Naive thymus-derived CD8-positive, alpha-beta T cell (primary cell): Measurements from ENCODE around the gene TDRD10. TPM values are rescaled to one million over a fixed set of nuclear protein-coding genes. Genes with fewer than 3 reads are reported as not detected.

Source experiments
- ATAC-seq, 2 donors: fragments of 150-1000 bp; cut with Tn5 transposase in 1 of 2; sonication (Bioruptor Pico), chemical (Tn5 transposase) in 1 of 2; 1 replicate in 1 of 2; 2 replicates in 1 of 2; pipeline ENCODE4 v1.10.0; 2021; ENCODE audit warnings: mild to moderate bottlenecking in 2 of 2, moderate library complexity in 2 of 2
- POLR2A ChIA-PET: fragments of 350-600 bp; sonication (Branson Sonifier 250); formaldehyde crosslinking; loops from one replicate; lab custom pipeline; 2021; ENCODE audit warnings: antibody characterized with exemption; lab: Charles Lee
- DNase-seq, 10 donors: peaks; one replicate each; pipeline versions ENCODE4 v3.0.0 to v3.0.0-alpha.2; 2020 to 2022
- H3K27ac Mint-ChIP-seq, 10 donors: one replicate each; pipeline ENCODE4 v1.8.0; 2020 to 2022; ENCODE audit warnings: mild to moderate bottlenecking in 10 of 10, mixed read lengths in 10 of 10, moderate library complexity in 4 of 10, inconsistent platforms in 1 of 10
- H3K27me3 Mint-ChIP-seq, 5 donors: one replicate each; pipeline ENCODE4 v1.8.0; 2021 to 2022; ENCODE audit warnings: mixed read lengths in 5 of 5
- H3K36me3 Mint-ChIP-seq, 3 donors: one replicate each; pipeline ENCODE4 v1.8.0; 2020 to 2022; ENCODE audit warnings: mixed read lengths in 3 of 3, mild to moderate bottlenecking in 2 of 3, inconsistent platforms in 1 of 3
- H3K4me1 Mint-ChIP-seq, 4 donors: one replicate each; pipeline ENCODE4 v1.8.0; 2021 to 2022; ENCODE audit warnings: mixed read lengths in 4 of 4
- H3K4me3 Mint-ChIP-seq, 10 donors: one replicate each; pipeline ENCODE4 v1.8.0; 2020 to 2022; ENCODE audit warnings: mild to moderate bottlenecking in 10 of 10, mixed read lengths in 10 of 10, moderate library complexity in 6 of 10, inconsistent platforms in 1 of 10
- H3K9me3 Mint-ChIP-seq, 9 donors: one replicate each; pipeline ENCODE4 v1.8.0; 2020 to 2022; ENCODE audit warnings: mixed read lengths in 9 of 9, mild to moderate bottlenecking in 3 of 9, inconsistent platforms in 1 of 9, moderate library complexity in 1 of 9
- polyA plus RNA-seq, 3 donors: library from polyadenylated mRNA; unstranded; fragments of 300-500 nt; fragmentation: Illumina TruSeq; gene quantifications; one replicate each; pipeline ENCODE4 v1.2.3, GENCODE V29; 2021
- total RNA-seq, 8 experiments: library from RNA in 2 of 8; stranded (reverse) in 2 of 8; gene quantifications; one replicate each; pipeline ENCODE4 v1.2.3 and lab custom pipeline; 2021 to 2026

The TDRD10 gene
- total and polyA plus RNA-seq, 5 experiments from 2014 or later: not detected

DNA sequence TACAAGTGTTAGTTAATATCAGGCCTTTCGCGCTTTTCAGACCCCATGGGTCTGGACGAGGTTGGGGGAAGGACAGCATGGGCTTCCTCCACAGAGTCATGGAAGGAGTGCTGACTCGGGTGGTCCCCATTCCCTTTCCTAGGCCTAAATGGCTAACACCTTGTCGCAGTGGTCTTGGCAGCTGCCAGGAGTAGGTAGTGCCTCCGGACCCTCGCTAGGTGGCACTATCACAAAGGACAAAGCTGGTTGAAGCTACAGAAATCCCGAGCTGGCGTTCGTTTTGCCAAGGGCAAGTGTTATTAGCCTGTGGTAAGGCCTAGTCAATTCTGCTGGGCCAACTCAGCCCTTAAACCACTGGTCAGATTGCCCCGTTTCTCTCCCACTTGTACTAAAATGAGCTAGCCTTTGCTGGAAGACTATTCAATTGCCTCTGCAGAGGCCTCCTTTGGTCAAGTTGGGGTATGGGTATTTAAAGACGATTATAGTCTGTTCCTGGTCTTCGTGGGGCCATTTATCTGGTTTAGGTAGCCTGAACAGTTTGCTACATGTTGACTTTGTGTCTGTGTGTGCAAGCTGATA is 57.5 kb downstream of the TDRD10 start:
- H3K4me3 Mint-ChIP-seq: peak overlapping the region; percentile 84 to 97 (median 92)
- H3K27ac Mint-ChIP-seq: peak overlapping the region; percentile 86 to 97 (median 93)
- peaks cover 20 to 37% (median 32%) of the 10 kb centered on the region in 4 donors for H3K4me1 Mint-ChIP-seq
- peaks cover 0 to 2% (median 0%) of the 10 kb centered on the region in 5 donors for H3K27me3 Mint-ChIP-seq
- DNase-seq (peak; percentile 62 to 90 (median 80)), ATAC-seq (peak; percentile 38 to 51)
- no peaks in the 10 kb centered on the region for H3K9me3 Mint-ChIP-seq
- POLR2A ChIA-PET: interaction anchor here (1.1 to 1.8 kb wide), 8 partner anchors 49 to 502 kb away, joined by 3 to 7 read pairs (median 4); partner anchors contain the start of genes ADAR and PMVK
- peaks cover 0 to 20% (median 0%) of the 10 kb centered on the region in 3 donors for H3K36me3 Mint-ChIP-seq

DNA sequence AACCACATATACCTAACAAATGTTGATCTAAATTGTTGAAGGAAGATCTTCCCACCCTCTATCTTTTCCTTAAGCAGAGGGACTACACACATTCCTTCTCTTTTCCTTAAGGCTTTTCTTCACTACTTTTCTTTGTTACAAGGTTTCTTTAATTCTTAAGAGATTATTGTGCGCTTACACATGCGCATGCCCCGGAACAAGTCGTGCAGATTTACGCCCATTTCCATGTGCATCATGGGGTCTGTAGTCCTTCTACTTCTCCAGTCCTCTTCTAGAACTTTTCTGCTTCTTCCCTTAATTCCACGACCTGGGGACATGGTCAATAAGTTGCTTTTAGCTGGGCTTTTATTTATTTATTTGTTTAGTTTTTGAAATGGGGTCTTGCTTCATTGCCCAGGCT is 63.9 kb downstream of the TDRD10 start:
- peaks cover 3 to 12% (median 8%) of the 10 kb centered on the region in 4 donors for H3K4me1 Mint-ChIP-seq
- H3K9me3 Mint-ChIP-seq: no peaks in the 10 kb centered on the region
- no peak overlapping the region for H3K27ac Mint-ChIP-seq
- ATAC-seq (no peak), DNase-seq (no peak)
- H3K36me3 Mint-ChIP-seq: no peaks in the 10 kb centered on the region
- POLR2A ChIA-PET: no interaction called here
- H3K27me3 Mint-ChIP-seq: peaks cover 4 to 31% (median 20%) of the 10 kb centered on the region in 5 donors
- H3K4me3 Mint-ChIP-seq: no peak overlapping the region

DNA sequence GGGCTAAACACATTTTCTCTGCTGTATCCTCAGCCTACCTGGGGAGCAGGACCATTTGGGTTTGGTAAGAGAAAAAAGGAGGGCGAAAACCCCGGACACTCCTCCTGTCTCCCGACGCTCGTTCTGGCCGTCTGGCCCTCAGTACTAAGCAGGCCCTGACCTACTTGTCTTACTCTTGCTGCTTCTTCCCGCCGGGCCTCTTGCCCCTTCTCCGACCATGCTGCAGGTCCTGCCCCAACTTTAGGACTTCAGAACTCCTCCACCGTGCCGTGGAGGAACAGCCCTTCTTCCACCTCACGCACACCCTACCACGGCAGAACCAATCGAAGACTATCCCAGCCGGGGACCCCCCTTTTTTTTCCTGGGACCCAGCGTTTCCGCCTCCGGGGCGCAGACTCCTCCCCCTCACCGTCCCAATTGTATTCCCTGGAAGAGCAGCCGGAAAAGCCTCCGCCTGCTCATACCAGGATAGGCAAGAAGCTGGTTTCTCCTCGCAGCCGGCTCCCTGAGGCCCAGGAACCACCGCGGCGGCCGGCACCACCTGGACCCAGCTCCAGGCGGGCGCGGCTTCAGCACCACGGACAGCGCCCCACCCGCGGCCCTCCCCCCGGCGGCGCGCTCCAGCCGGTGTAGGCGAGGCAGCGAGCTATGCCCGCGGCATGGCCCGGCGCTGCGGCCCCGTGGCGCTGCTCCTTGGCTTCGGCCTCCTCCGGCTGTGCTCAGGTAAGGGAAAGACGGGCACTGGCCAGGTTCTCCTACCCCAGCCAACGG is 65.6 kb downstream of the TDRD10 start, which contains the start of gene CHRNB2:
Gene CHRNB2, plus strand, starts transcription at position 393 of the 771 bp plus-strand sequence. Its CDS starts 267 bp downstream, at position 660.
- ATAC-seq: peak; percentile 99
- DNase-seq: peak; percentile 53 to 86 (median 74)
- POLR2A ChIA-PET: interaction anchor here (1.3 kb wide), 1 partner anchor 9 kb away, joined by 6 read pairs; no protein-coding TSS in a partner anchor
- no peaks in the 10 kb centered on the region for H3K36me3 Mint-ChIP-seq
- H3K9me3 Mint-ChIP-seq: no peaks in the 10 kb centered on the region
- H3K4me1 Mint-ChIP-seq: peaks cover 3 to 14% (median 10%) of the 10 kb centered on the region in 4 donors
- peak within 1 kb of the TSS in 4 of 10 donors; percentile 40 to 68 (median 52) for H3K27ac Mint-ChIP-seq
- H3K27me3 Mint-ChIP-seq: peaks cover 7 to 34% (median 23%) of the 10 kb centered on the region in 5 donors
- peak within 1 kb of the TSS in 6 of 10 donors; percentile 18 to 75 (median 46) for H3K4me3 Mint-ChIP-seq

DNA sequence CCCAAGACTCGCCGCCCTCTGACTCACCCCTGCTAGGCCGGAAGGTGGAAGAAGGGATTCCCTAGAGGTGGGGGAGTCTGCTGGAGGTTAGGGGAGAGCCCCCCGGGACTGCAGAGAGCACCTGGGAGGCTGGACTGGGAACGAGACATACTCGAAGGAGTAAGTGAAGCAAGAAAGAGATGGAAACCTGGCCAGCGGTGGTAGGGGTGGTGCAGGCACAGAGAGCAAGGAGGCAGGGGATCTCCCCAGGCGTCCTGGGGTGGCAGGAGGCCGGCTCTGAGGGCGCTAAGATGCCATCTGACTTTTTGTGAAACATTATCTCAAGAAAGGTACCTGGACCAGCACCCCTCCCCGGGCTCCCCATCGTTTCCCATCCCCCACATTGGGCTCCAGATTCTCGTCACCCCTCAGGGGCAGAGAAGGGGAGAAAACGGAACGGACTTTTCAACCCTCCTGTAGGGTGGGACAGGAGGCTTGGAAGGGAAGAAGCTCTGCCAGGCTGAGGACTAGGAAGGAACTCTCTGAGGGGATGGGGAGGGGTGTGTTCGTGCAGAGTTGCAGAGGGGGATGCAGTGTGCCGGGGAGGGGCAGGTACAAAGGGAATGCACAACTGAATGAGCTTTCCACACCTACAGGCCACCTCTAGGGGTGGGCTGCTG is 66.3 kb downstream of the TDRD10 start:
- H3K9me3 Mint-ChIP-seq: no peaks in the 10 kb centered on the region
- ATAC-seq: peak in 1 of 2 donors; percentile 10
- H3K4me1 Mint-ChIP-seq: peaks cover 3 to 14% (median 10%) of the 10 kb centered on the region in 4 donors
- peak overlapping the region in 2 of 10 donors; percentile 37 to 75 for H3K4me3 Mint-ChIP-seq
- POLR2A ChIA-PET: interaction anchor here (1.2 to 1.3 kb wide), 2 partner anchors 8 to 10 kb away, joined by 4 to 6 read pairs; partner anchors contain the start of gene UBE2Q1
- H3K27me3 Mint-ChIP-seq: peaks cover 7 to 34% (median 23%) of the 10 kb centered on the region in 5 donors
- DNase-seq: peak in 1 of 10 donors; percentile 40
- H3K27ac Mint-ChIP-seq: peak overlapping the region in 1 of 10 donors; percentile 49
- H3K36me3 Mint-ChIP-seq: no peaks in the 10 kb centered on the region

DNA sequence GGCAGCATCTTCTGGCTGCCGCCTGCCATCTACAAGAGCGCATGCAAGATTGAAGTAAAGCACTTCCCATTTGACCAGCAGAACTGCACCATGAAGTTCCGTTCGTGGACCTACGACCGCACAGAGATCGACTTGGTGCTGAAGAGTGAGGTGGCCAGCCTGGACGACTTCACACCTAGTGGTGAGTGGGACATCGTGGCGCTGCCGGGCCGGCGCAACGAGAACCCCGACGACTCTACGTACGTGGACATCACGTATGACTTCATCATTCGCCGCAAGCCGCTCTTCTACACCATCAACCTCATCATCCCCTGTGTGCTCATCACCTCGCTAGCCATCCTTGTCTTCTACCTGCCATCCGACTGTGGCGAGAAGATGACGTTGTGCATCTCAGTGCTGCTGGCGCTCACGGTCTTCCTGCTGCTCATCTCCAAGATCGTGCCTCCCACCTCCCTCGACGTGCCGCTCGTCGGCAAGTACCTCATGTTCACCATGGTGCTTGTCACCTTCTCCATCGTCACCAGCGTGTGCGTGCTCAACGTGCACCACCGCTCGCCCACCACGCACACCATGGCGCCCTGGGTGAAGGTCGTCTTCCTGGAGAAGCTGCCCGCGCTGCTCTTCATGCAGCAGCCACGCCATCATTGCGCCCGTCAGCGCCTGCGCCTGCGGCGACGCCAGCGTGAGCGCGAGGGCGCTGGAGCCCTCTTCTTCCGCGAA is 69.4 kb downstream of the TDRD10 start:
- Mint-ChIP-seq H3K4me1 (peaks cover 3 to 18% (median 11%) of the 10 kb centered on the region in 4 donors), H3K27me3 (peaks cover 8 to 32% (median 20%) of the 10 kb centered on the region in 5 donors), H3K4me3 (peak overlapping the region in 1 of 10 donors; percentile 17), H3K36me3 (no peaks in the 10 kb centered on the region), H3K9me3 (no peaks in the 10 kb centered on the region), H3K27ac (peak overlapping the region in 2 of 10 donors; percentile 29 to 73)
- DNase-seq (peak in 1 of 10 donors; percentile 55), ATAC-seq (no peak)
- POLR2A ChIA-PET: no interaction called here

DNA sequence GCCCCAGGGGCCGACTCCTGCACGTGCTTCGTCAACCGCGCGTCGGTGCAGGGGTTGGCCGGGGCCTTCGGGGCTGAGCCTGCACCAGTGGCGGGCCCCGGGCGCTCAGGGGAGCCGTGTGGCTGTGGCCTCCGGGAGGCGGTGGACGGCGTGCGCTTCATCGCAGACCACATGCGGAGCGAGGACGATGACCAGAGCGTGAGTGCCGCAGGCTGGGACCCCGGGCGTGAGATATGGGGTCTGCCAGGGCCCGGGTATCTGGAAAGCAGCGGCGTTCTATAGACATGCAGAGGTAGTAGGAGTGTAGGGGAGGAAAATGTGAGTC is 69.9 kb downstream of the TDRD10 start:
- no peak for DNase-seq
- no peaks in the 10 kb centered on the region for H3K36me3 Mint-ChIP-seq
- POLR2A ChIA-PET: no interaction called here
- H3K4me3 Mint-ChIP-seq: no peak overlapping the region
- H3K4me1 Mint-ChIP-seq: peaks cover 3 to 18% (median 11%) of the 10 kb centered on the region in 4 donors
- H3K27ac Mint-ChIP-seq: no peak overlapping the region
- no peaks in the 10 kb centered on the region for H3K9me3 Mint-ChIP-seq
- peaks cover 4 to 26% (median 17%) of the 10 kb centered on the region in 5 donors for H3K27me3 Mint-ChIP-seq
- no peak for ATAC-seq

DNA sequence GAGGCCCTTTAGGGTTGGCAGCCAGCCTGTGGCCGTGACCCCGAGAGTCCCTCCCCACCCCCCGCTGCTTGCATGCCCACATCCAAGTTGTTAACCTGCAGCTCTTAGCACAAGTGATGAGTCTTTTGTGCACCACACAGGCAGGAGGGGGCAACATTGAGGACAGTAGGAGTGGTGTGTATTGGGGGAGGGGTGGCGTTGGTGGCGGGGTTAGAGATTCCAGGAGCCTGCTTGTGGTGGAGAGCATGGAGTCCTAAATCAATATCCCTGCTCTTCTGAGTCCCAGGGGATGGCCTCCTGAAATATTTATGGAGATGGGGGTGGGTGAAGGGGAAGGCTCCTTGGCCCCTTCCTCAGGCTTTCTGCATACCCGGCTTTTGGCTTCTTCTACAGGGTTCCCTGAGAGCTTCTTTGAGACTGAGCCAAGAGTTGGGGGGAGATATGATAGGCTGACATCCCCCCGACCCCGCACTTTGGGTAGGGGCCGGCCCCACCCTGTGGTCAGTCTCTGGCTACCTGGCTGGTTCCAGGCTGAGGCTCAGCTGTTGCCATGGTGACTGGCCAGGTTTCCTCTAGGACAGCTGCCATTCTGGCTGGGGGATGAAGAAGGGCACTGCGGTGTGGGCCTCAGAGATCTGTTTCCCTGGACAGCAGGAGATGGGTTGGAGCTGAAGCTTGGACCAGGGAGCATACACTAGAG is 70.6 kb downstream of the TDRD10 start:
- no peak for ATAC-seq
- Mint-ChIP-seq H3K27ac (no peak overlapping the region), H3K36me3 (no peaks in the 10 kb centered on the region), H3K4me3 (no peak overlapping the region), H3K4me1 (peaks cover 3 to 15% (median 8%) of the 10 kb centered on the region in 4 donors), H3K27me3 (peaks cover 4 to 20% (median 14%) of the 10 kb centered on the region in 5 donors), H3K9me3 (no peaks in the 10 kb centered on the region)
- DNase-seq: peak in 1 of 10 donors; percentile 14
- POLR2A ChIA-PET: interaction anchor here (0.5 to 0.6 kb wide), 2 partner anchors 8 to 35 kb away, joined by 3 to 4 read pairs; partner anchors contain the start of gene ADAR

DNA sequence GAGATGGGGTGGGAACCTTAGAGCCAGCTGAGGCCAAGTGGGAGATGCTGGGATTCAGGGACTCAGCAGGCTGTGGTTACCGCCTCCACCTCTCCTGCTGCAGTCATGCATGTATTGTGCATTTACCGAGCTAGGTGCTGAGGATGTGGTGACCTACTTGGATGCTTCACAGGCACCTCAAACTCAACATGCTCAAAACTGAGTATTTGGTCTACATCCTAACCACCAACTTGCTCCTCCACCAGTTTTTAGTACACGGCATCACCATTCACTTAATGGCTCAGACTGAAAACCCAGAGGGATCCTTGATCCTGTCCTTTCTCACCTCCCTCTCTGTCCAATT is 71.1 kb downstream of the TDRD10 start:
- DNase-seq (peak in 1 of 10 donors; percentile 45), ATAC-seq (no peak)
- POLR2A ChIA-PET: interaction anchor here (0.6 kb wide), 1 partner anchor 8 kb away, joined by 4 read pairs; no protein-coding TSS in a partner anchor
- Mint-ChIP-seq H3K27me3 (peaks cover 3 to 15% (median 9%) of the 10 kb centered on the region in 5 donors), H3K9me3 (no peaks in the 10 kb centered on the region), H3K27ac (peak overlapping the region in 2 of 10 donors; percentile 43 to 51), H3K4me3 (no peak overlapping the region), H3K36me3 (no peaks in the 10 kb centered on the region), H3K4me1 (peaks cover 0 to 11% (median 3%) of the 10 kb centered on the region in 4 donors)

DNA sequence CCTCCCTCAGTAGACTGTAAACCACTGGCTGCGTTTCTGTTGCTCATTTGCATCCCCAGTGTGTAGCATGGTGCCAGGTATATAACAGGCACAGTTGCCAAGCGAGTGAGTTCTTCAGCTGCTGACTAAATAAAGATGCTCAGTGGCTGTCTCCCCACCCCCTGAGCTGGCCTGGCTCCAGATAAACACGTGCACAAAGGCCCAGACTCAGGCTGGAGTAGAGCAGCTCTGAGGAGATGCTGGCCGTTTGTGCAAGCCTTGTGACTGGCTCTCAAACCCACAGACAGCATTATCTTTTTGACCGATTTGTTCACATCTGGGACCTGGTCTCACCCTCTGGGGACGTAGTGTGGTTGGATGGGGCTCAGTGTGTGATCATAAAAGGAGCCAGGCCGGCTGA is 72.7 kb downstream of the TDRD10 start:
- Mint-ChIP-seq H3K27ac (peak overlapping the region in 3 of 10 donors; percentile 9 to 54 (median 43)), H3K27me3 (peaks cover 3 to 9% (median 4%) of the 10 kb centered on the region in 5 donors)
- no peak for ATAC-seq

DNA sequence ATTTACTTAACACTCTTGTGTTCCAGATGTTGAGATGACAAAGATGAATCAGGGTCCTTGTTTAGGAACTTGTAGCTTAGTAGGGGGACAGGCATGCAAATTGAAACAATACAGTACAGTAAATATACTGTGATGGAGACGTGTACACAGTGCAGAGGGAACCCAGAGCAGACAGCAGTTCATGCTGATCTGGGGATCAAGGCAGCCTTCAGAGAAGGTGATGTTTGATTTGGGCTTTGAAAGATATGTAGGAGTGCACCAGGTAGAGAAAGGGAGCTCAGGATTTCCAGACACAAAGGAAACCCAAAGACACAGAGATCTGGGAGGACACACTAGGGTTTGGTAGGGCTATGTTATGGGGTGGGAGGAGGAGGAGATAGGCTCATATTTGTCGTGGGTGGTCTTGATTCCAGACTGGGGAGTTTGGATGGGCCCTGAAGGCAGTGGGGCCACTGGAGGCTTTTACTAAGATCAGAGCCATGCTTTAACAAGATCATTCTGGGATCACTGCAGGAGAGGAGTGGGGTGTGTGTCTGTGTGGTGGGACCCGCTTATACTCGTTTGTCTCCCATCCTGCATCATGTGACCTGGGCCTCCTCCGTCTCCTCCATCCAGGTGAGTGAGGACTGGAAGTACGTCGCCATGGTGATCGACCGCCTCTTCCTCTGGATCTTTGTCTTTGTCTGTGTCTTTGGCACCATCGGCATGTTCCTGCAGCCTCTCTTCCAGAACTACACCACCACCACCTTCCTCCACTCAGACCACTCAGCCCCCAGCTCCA is 73.3 kb downstream of the TDRD10 start:
- Mint-ChIP-seq H3K4me1 (peaks cover 0 to 10% (median 5%) of the 10 kb centered on the region in 4 donors), H3K4me3 (peak overlapping the region in 1 of 10 donors; percentile 9), H3K9me3 (no peaks in the 10 kb centered on the region), H3K36me3 (peaks cover 0 to 19% (median 0%) of the 10 kb centered on the region in 3 donors), H3K27ac (peak overlapping the region in 3 of 10 donors; percentile 19 to 81 (median 43)), H3K27me3 (peaks cover 3 to 9% (median 4%) of the 10 kb centered on the region in 5 donors)
- DNase-seq (no peak), ATAC-seq (no peak)
- POLR2A ChIA-PET: interaction anchor here (2.0 kb wide), 1 partner anchor 8 kb away, joined by 6 read pairs; the partner anchor contains the start of gene CHRNB2

More for the DNA sequence above, 72.7 kb downstream of the TDRD10 start:
- peak overlapping the region in 2 of 10 donors; percentile 1 to 9 for H3K4me3 Mint-ChIP-seq
- H3K9me3 Mint-ChIP-seq: no peaks in the 10 kb centered on the region
- peaks cover 0 to 10% (median 5%) of the 10 kb centered on the region in 4 donors for H3K4me1 Mint-ChIP-seq
- peaks cover 0 to 14% (median 0%) of the 10 kb centered on the region in 3 donors for H3K36me3 Mint-ChIP-seq
- POLR2A ChIA-PET: no interaction called here
- no peak for DNase-seq
